Fibroblast of lung (primary cell): ENCODE results near the gene MYOZ3.

Source experiments
- CTCF ChIP-seq, 2 donors: IDR thresholded peaks in 1 of 2; conservative IDR thresholded peaks in 1 of 2; 1 replicate in 1 of 2; 2 replicates in 1 of 2; pipeline ENCODE4 v1.5.1; 2011 to 2012; ENCODE audit warnings: low read length in 2 of 2, control low read depth in 1 of 2, inconsistent platforms in 1 of 2, low read depth in 1 of 2, mild to moderate bottlenecking in 1 of 2
- EZH2 ChIP-seq: IDR thresholded peaks from 2 replicates; pipeline ENCODE4 v1.5.1; 2012; ENCODE audit warnings: low read length, control low read depth, mild to moderate bottlenecking; ENCODE audit errors: missing control alignments

DNA sequence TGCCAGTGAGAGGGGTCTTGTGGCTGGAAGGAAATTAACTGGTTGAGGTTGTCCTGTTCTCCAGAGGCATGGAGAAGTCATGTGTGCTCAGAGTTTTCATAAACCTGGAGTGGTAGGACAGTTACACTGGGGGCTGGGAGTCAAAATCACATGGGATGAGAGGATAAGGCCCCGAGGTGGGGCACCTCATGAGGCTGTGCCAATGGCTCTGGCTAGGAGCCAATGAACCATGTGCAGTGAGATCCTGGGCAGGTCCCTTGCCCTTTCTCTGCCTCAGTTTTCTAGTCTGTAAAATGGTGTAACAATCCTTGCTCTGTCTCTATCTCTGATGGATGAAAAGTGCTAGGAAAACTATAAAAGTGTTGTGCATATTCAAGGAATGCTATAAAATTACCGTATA, 27.6 kb upstream of the MYOZ3 start:
- TF ChIP-seq CTCF (conservative IDR thresholded peaks at IDR 0.05 in 1 of 2, IDR thresholded peaks at IDR 0.05 in 1 of 2; ENCODE audit: low read depth in 1 of 2, low read length in 2 of 2) (no peak), EZH2 (no peak)
